ENCODE results near the gene TMEM222.
A peak's percentile ranks its signal among the peaks of the same experiment; 100 is the strongest.

Gene TMEM222

DNA sequence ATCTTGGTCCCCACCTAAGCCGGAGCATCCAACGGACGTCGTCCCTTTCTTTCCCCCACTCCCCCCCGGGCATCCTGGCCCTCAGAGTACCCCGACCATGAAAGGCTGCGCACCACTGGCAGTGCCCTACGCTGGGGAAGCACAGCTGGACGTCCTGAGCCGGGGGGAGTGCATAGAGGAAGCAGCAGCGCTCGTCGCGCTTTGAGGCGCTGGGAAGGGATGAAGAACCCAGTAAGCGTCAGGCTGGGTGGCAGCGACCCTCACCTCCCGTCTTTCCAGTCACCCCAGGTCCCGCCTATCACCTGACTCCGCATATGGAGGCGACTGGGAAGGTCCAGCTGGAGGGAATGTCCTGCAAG, 39.1 kb downstream of the TMEM222 start:
- H3K36me3 ChIP-seq (ENCODE audit: insufficient read depth, low read length) = no peaks in the 10 kb centered on the region
- no peaks in the 10 kb centered on the region for H3K9me3 ChIP-seq (ENCODE audit: low read length)
- H3K4me1 ChIP-seq (ENCODE audit: insufficient read depth, low read length) = peaks cover 8% of the 10 kb centered on the region
- H3K4me3 ChIP-seq (ENCODE audit: low read length) = no peak overlapping the region
- H3K27me3 ChIP-seq (ENCODE audit: insufficient read depth, low read length) = no peaks in the 10 kb centered on the region
- H2AFZ ChIP-seq (ENCODE audit: low read depth, low read length) = no peak overlapping the region

DNA sequence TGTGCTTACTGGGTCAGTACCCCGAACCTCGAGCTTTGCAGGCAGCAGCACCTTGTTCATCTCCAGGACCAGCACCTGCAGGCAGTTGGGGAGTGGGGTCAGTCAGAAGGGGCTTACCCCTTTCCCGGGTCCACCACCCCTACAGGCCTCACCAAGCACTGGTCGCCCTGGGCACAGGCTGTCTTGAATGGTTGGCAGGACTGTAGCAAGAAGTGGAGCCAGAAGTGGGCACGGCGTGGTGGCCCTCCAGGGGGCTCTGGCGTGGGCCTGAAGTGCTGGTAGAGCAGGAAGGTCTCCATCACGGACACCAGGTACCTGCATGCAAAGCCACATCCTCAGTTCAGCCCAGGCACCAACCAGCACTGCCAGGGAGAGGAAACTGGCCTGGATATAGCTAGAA, 39.6 kb downstream of the TMEM222 start:
- H2AFZ ChIP-seq (ENCODE audit: low read depth, low read length) = no peak overlapping the region
- no peaks in the 10 kb centered on the region for H3K9me3 ChIP-seq (ENCODE audit: low read length)
- H3K36me3 ChIP-seq (ENCODE audit: insufficient read depth, low read length) = no peaks in the 10 kb centered on the region
- H3K4me3 ChIP-seq (ENCODE audit: low read length) = no peak overlapping the region
- H3K4me1 ChIP-seq (ENCODE audit: insufficient read depth, low read length) = peaks cover 8% of the 10 kb centered on the region
- H3K27me3 ChIP-seq (ENCODE audit: insufficient read depth, low read length) = no peaks in the 10 kb centered on the region

DNA sequence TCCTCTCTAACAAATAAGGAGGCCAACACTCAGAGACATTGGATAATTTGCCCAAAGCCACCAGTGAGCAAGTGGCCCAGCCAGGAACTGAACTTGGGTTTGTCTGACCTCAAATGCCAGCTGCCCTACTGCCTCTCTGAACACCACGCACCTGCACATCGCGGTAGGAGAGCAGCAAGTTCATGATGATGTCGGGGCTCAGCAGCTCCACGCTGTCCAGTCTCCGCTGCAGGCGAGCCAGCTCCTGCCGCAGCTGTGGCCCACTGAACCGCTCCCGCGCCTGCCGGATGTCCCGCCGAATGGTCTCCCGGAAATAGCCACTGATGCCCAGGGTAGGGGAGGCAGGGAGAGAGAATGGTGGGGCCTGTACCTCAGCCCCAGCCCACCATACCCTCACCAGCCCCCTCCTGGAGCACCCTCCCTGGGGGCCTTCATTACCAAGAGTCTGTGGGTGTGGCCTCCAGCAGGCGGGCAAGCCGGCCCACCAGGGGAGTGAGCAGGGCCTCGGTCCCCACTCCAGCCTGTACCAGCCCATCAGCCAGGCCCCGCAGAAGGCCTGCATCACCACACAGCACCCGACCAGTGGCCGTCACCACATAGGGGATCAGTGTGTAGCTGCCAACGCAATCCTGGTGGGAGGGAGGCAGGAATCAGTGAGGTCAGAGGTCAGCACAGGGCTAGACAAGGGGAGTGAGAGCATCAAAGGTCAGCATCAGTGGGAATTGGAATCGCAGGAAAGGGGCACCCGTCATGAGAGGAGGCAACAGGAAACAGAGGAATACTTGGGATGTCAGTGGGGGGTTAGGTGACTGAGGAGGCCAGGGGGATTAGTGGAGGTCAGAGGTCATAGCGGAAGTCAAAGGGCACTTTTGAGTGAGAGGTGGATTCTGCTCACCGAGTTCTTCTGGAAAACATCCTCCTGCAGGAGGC, 42.1 kb downstream of the TMEM222 start:
- no peaks in the 10 kb centered on the region for H3K9me3 ChIP-seq (ENCODE audit: low read length)
- H3K36me3 ChIP-seq (ENCODE audit: insufficient read depth, low read length) = no peaks in the 10 kb centered on the region
- H3K4me3 ChIP-seq (ENCODE audit: low read length) = no peak overlapping the region
- H3K4me1 ChIP-seq (ENCODE audit: insufficient read depth, low read length) = peaks cover 16% of the 10 kb centered on the region
- H2AFZ ChIP-seq (ENCODE audit: low read depth, low read length) = no peak overlapping the region
- H3K27me3 ChIP-seq (ENCODE audit: insufficient read depth, low read length) = no peaks in the 10 kb centered on the region

DNA sequence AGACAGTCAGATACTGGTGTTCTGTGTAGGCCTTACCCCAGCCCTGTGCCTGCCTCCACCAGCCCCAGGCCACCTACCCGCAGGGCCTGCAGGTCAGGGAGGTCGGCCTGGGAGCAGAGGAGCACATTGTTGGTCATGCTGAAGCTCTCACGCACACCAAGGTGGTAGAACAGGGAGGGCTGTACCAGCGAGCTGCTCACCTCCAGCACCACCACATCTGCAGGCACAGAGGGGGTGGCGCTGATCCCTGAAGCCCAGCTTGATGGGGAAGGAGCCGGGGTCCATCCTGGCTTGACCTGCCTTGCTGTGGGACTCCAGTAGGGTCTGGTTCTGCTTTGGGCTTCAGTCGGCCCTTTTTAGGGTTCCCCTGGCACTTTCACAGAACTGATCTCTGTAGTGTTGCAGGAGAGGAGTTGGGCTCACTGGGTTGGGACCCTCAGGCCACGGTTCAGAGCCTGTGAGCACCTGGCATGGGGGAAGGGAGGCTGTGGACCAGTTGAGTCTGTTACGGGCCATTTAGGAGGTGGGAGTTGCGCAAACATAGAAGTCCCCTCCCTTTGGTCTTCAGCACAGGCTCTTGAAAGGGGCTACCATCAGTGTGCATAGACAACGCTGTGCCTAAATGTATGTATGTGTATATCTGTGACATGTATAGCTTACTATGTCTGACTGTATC, 42.9 kb downstream of the TMEM222 start:
- H3K9me3 ChIP-seq (ENCODE audit: low read length) = no peaks in the 10 kb centered on the region

DNA sequence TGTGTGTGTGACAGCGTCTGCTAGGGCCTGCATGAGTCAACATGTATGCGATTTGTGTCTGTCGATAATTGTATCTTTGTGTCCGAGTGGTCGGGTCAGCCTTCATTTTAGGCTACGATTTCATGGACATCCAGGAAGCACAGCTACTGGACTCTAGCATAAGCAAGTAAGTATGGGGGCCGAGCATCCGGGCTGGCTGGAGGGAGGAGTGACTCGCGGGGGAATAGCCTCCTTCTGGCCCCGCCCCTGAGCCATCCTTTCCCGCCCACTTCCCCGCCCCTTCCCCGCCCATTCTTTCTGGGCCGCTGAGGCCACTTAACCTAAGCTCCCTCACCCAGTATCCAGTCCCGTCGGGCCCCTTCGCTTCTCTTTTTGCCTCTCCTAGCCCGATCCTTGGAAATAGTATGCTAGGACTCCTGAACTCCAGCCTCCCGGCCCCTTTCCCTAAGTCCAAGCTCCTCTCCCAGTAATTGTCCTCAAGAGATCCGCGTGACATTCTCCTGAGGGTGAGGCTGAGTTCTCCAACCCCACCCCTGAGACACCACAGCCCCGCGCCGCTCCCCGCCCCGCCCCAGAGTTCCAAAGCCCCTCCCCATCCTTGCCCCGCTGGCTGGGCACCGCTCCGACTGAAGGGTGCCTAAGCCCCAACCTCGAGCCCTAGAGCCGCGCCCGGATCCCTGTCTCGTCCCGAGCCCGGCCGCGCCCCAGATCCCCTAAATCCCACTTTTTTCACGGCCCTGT, 43.6 kb downstream of the TMEM222 start:
- Histone ChIP-seq H3K36me3 (ENCODE audit: insufficient read depth, low read length) (no peaks in the 10 kb centered on the region), H3K4me3 (ENCODE audit: low read length) (peak overlapping the region; percentile 70), H3K27me3 (ENCODE audit: insufficient read depth, low read length) (no peaks in the 10 kb centered on the region), H2AFZ (ENCODE audit: low read depth, low read length) (peak overlapping the region; percentile 80), H3K9me3 (ENCODE audit: low read length) (no peaks in the 10 kb centered on the region), H3K4me1 (ENCODE audit: insufficient read depth, low read length) (peaks cover 16% of the 10 kb centered on the region)

More for the DNA sequence above, 42.9 kb downstream of the TMEM222 start:
- H2AFZ ChIP-seq (ENCODE audit: low read depth, low read length) = no peak overlapping the region
- H3K4me1 ChIP-seq (ENCODE audit: insufficient read depth, low read length) = peaks cover 16% of the 10 kb centered on the region
- no peaks in the 10 kb centered on the region for H3K36me3 ChIP-seq (ENCODE audit: insufficient read depth, low read length)
- H3K27me3 ChIP-seq (ENCODE audit: insufficient read depth, low read length) = no peaks in the 10 kb centered on the region
- H3K4me3 ChIP-seq (ENCODE audit: low read length) = peak overlapping the region; percentile 23

DNA sequence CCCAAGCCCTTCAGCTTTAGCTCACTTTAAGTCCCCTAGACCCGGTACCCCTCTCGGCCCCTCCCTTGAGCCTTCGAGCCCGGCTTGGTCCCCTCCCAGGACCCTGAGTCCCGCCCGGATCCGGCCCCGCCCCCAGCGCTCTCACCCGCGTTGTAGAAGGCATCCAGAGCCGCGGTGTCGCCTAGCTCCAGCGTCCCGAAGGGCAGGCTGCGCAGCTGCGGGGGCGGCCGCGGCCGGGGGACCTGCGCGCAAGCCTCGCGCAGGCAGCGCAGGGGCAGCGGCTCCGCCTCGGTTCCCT, 44.1 kb downstream of the TMEM222 start:
- H3K4me1 ChIP-seq (ENCODE audit: insufficient read depth, low read length) = peaks cover 16% of the 10 kb centered on the region
- no peaks in the 10 kb centered on the region for H3K9me3 ChIP-seq (ENCODE audit: low read length)
- H3K27me3 ChIP-seq (ENCODE audit: insufficient read depth, low read length) = no peaks in the 10 kb centered on the region
- peak overlapping the region; percentile 70 for H3K4me3 ChIP-seq (ENCODE audit: low read length)
- H3K36me3 ChIP-seq (ENCODE audit: insufficient read depth, low read length) = no peaks in the 10 kb centered on the region
- H2AFZ ChIP-seq (ENCODE audit: low read depth, low read length) = peak overlapping the region; percentile 80

DNA sequence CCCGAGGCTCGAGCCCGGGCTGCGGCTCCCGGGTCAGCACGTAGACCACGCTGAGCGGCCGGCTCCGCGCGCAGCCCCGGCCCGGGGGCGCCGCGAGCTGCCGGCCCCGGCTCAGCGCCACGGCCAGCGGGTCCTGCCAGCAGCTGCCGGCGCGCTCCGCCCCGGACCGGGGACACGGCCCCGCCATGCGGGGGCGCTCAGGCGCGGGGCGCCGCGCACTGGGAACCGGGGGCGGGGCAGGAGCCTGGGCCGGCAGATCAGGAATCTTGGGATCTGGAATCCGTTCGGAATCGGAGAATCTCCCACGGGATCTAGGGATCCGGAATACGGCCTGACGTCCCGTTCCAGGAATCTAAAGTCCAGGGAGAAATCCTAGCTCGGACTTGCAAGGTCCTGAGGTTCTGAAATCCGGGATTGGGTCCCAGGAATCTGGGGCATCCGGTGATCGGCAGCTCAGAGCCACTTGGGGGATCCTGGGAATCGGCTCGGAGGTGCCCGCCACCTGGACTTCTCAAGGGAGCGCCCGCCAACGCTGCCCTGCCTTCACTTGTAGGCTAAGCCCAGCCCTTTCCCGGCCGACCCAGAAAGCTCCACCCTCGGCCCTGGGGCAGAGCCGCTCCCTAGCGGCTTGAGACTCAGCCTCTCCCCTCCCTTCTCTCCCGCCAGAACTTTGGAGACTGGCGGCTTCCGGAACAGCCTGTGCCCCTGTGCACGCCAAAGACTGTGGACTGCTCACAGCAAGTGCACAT, 44.6 kb downstream of the TMEM222 start, which contains the start of gene MAP3K6:
Gene MAP3K6, minus strand, starts transcription at position 551 of the 749 bp plus-strand sequence. Its CDS starts 364 bp downstream, at position 187.
- Histone ChIP-seq H3K9me3 (ENCODE audit: low read length) (no peaks in the 10 kb centered on the region), H3K4me1 (ENCODE audit: insufficient read depth, low read length) (peaks cover 16% of the 10 kb centered on the region), H3K27me3 (ENCODE audit: insufficient read depth, low read length) (no peaks in the 10 kb centered on the region), H2AFZ (ENCODE audit: low read depth, low read length) (peak within 1 kb of the TSS; percentile 80), H3K36me3 (ENCODE audit: insufficient read depth, low read length) (no peaks in the 10 kb centered on the region), H3K4me3 (ENCODE audit: low read length) (peak within 1 kb of the TSS; percentile 70)

DNA sequence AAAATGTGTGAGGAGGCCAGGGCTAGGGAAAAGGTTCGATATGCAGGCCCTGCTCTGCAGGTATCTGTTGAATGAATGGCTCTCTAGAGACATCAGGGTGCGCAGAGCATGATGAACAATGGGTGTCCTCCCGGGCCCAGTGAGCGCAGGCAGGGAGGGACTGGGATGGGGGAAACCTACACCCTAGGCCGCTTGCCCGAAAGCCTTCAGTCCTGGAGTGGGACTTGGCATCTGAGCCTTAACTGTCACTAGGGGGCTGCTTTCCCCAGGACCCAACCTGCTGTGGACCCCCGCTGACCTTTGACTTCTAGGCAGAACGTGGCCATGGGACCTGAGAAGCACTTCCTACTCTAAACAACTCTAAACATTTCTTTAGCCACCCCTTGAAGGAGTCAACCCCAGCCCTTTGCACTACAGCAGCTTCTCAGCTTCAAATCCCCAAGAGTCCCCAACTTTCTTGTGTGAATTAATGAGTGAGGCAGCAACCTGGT, 45.2 kb downstream of the TMEM222 start:
- peak overlapping the region; percentile 70 for H3K4me3 ChIP-seq (ENCODE audit: low read length)
- no peaks in the 10 kb centered on the region for H3K27me3 ChIP-seq (ENCODE audit: insufficient read depth, low read length)

DNA sequence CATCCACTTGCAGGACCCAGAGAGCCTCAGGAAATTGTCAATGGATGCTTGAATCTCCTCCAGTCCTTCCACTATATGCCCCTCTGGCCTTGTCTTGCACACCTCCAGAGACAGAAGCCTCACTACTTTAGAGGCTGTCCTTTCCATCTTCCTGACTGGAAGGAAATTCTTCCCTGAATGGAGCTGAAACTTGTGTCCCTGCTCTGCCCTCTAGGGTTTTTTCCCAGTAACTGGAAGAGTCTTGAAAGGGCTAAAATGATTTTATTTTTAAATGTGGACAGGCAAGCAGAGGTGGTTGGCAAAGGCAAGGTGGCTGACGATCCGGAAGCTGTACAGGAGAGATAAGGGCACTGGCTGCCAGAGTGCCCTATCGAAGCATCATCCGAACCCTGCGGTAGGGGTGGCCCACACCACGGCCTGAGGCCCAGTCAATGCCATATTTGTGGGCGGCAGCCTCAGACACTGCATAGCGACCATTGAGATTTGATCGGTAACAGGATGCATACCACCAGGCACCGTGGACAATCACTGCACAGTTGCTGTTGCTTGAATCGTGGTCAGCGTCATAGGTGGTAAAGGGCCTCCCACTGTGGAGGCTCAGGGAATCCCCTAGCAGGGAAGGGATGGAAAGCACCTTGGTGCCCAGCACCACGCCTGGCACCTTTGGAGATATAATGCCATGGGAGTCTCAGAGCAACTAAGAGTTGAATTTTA, 47.1 kb downstream of the TMEM222 start:
- Histone ChIP-seq H3K27me3 (ENCODE audit: insufficient read depth, low read length) (no peaks in the 10 kb centered on the region), H3K36me3 (ENCODE audit: insufficient read depth, low read length) (no peaks in the 10 kb centered on the region), H2AFZ (ENCODE audit: low read depth, low read length) (no peak overlapping the region), H3K4me3 (ENCODE audit: low read length) (no peak overlapping the region), H3K9me3 (ENCODE audit: low read length) (no peaks in the 10 kb centered on the region), H3K4me1 (ENCODE audit: insufficient read depth, low read length) (peaks cover 16% of the 10 kb centered on the region)

More for the DNA sequence above, 45.2 kb downstream of the TMEM222 start:
- H3K4me1 ChIP-seq (ENCODE audit: insufficient read depth, low read length) = peaks cover 16% of the 10 kb centered on the region
- H3K36me3 ChIP-seq (ENCODE audit: insufficient read depth, low read length) = no peaks in the 10 kb centered on the region
- H3K9me3 ChIP-seq (ENCODE audit: low read length) = no peaks in the 10 kb centered on the region
- H2AFZ ChIP-seq (ENCODE audit: low read depth, low read length) = peak overlapping the region; percentile 71

DNA sequence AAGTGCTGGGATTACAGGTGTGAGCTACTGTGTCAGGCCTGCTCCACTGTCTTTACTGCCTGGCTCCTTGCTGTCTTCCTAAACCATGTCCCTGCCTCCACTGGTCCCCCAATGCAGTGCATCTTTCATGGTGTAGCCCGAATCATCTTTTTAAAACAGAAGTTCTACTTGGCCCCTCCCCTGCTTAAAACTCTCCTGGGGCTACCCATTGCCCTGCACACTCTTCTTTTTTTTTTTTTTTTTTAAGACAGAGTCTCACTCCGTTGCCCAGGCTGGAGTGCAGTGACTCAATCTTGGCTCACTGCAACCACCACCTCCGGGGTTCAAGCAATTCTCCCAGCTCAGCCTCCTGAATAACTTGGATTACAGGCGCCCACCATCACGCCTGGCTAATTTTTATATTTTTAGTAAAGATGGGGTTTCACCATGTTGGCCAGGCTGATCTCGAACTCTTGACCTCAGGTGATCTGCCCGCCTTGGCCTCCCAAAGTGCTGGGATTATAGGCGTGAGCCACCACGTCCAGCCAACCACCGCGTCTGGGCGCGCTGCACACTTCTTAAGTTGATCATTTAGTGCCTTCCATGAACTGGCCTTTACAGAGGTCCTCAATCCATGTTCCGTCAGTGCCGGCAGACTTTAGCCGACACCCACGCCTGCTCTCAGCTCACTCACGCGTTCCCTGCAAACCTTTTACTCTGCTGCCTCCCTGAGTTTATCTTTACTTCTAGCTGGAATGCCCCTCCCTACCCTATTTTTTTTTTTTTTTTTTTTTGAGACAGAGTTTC, 50.3 kb downstream of the TMEM222 start:
- H2AFZ ChIP-seq (ENCODE audit: low read depth, low read length) = no peak overlapping the region
- H3K4me3 ChIP-seq (ENCODE audit: low read length) = no peak overlapping the region
- H3K4me1 ChIP-seq (ENCODE audit: insufficient read depth, low read length) = peaks cover 4% of the 10 kb centered on the region
- H3K27me3 ChIP-seq (ENCODE audit: insufficient read depth, low read length) = no peaks in the 10 kb centered on the region
- H3K36me3 ChIP-seq (ENCODE audit: insufficient read depth, low read length) = no peaks in the 10 kb centered on the region
- H3K9me3 ChIP-seq (ENCODE audit: low read length) = no peaks in the 10 kb centered on the region

DNA sequence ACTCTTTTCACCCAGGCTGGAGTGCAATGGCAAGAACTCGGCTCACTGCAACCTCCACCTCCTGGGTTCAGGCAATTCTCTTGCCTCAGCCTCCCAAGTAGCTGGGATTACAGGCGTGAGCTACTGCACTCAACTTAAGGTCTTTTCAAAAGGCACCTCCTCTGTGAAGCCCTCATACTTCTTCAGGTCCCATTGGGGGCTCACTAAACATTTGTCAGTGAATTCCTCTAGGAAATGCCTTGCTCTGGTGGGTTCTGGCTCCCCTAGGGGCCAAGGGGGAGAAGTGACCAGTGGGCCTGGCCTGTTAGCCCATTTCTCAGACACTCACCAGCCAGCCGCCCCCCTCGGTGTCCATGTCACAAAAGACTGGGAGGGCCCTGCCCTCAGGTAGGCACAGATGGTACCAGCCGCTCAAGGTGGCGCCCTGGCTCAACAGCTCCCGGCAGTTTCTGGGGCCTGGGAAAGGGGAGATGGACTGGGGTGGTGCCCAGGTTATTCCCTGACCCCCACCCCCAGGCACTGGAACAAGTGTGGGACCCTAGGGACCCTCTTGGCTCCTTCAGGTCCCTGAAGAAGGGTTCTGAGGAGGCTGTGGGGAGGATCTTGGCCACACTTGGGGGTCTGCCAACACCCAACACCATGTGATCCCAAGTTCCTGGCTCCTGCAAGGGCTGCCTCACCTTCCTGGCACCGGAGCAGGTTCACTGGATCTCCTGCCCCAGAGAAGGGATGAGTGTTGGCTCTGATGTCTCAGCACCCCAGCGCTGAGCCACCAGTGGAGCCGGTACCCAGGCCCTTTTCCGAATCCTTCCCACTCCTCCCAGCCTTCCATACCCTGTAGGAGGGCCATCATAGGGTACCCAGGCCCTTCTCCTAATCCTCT, 51.1 kb downstream of the TMEM222 start:
- Histone ChIP-seq H2AFZ (ENCODE audit: low read depth, low read length) (no peak overlapping the region), H3K36me3 (ENCODE audit: insufficient read depth, low read length) (no peaks in the 10 kb centered on the region), H3K4me3 (ENCODE audit: low read length) (no peak overlapping the region), H3K27me3 (ENCODE audit: insufficient read depth, low read length) (no peaks in the 10 kb centered on the region), H3K9me3 (ENCODE audit: low read length) (no peaks in the 10 kb centered on the region), H3K4me1 (ENCODE audit: insufficient read depth, low read length) (no peaks in the 10 kb centered on the region)

All from neuron (in vitro differentiated cells).